NCI-H1105 (cell line): ENCODE results near the gene MVK.

Experiments
- DNase-seq: peaks from one replicate; lab custom pipeline; 2025; lab: John Stamatoyannopoulos, UW

MVK gene

GRCh38 chr12:109635717-109636116 is 62.1 kb downstream of the MVK start:
- no peak for DNase-seq

DNA sequence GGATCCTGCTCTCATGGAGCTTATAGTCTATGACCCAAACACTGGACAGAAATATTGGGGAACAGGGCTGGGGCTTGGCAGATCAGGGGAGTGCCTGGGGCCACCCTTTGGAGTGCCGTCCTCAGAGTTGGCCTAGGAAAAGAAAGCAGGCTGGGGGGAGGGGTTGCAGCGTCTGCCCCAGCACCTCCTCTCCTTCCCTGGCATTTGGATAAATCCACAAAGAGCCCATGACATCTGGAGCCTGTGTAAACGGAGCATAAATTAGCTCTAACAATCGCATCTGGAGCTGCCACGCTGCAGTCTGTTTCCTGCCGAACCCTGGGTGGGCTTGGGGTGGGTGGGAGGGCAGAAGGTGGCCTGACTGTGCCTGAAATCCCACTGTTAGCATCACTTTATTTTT is 63.8 kb downstream of the MVK start:
- no peak for DNase-seq

DNA sequence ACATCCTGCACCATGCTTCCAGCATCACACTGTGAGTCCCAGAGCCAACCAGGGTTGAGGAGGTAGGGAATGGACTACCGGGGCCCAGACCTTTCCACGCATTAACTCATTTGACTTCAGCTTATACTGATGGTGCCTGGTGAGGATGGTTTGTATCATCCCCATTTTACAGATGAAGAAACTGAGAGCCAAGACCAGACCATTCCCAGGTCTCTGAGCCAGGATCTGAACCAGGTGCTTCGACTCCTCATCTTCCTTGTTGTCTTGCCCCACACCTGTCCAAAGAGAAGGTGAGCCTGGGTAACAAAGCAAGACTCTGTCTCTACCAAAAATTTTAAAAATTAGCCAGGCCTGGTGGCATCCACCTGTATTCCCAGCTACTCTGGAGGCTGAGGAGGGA is 64.4 kb downstream of the MVK start:
- no peak for DNase-seq

DNA sequence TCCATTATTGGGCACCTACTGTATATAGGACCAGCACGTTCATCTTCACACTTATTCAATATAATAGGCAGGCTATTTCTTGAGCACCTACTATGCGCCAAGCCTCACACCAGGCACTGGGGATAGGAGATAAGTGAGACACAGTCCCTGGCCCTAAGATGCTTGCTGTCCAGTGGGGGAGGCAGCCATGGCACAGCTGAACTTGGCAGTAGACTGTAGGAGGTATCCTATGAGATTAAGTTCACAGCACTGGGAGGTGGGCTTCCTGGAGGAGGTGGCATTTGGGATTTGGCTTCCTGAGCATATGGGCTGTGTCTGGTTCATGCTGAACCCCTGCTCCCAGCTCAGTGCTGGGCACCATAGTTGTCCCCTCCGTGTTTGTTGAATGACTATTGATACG is 65.1 kb downstream of the MVK start:
- DNase-seq: no peak

GRCh38 chr12:109639151-109639872 is 65.7 kb downstream of the MVK start:
- no peak for DNase-seq

GRCh38 chr12:109640961-109641360 is 67.4 kb downstream of the MVK start:
- DNase-seq: no peak

DNA sequence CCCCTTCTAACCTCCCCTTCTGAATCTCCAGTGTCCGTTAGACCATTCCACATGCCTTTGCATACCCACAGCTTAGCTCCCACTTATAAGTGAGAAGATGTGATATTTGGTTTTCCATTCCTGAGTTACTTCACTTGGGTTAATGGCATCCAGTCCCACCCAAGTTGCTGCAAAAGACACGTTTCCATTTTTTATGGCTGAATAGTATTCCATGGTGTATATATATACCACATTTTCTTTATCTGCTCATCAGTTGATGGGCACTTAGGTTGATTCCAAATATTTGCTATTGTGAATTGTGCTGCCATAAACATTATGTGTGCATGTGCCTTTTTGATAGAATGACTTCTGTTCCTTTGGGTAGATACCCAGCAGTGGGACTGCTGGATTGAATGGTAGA is 67.8 kb downstream of the MVK start:
- DNase-seq: no peak

- DNase-seq: no peak
These were observed 69.0 kb downstream of the MVK start for GRCh38 chr12:109642506-109643132.

DNA sequence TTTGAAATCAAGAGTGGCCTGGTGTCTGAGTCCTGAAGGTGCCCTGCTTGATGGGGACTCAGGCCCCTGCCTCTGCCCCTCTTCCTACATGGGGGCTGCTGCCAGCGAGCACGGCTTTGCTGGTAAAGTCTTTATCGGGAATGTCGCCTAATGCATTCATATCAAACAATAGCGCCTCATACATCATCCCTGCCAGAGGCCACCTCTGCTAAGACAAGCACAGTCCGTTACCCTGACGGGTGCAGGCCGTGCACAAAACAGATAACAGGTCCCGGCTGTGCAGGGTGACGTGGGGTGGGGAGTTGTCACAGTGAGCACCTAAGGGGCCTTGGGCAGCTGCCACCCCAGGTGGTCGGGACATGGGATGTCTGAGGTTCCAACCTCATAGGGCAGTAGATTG is 71.6 kb downstream of the MVK start:
- no peak for DNase-seq

DNA sequence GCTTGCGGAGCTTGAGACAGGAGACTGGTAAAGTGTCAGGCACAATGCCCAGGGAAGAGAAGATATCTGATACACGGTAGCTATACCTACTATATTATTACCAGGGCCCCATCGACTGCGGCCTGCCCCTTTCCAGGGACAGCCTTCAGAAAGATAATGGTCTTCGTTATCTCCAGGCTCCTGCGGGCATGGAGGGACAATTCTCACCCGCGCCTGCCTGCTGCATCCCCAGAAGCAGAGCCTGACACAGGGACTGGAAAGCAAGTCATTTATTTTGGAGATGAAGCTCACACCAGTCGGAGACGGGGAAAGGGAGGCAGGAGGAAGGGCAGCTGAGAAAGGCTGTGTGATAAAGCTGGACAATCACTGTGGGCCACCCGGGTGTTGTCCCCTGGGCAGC is 72.1 kb downstream of the MVK start:
- DNase-seq: no peak
